H1 (cell line): ENCODE measurements around the gene NXT1. TPM values are rescaled to one million over a fixed set of nuclear protein-coding genes. Genes with fewer than 3 reads are reported as not detected.

Source experiments
- BCL11A ChIP-seq, 2 experiments: IDR thresholded peaks; one replicate each; pipeline ENCODE4 v1.6.1; 2011; ENCODE audit warnings: low read depth in 2 of 2, low read length in 2 of 2, mild to moderate bottlenecking in 2 of 2
- CHD1 ChIP-seq: IDR thresholded peaks from 2 replicates; pipeline ENCODE4 v1.6.1; 2012; ENCODE audit warnings: low read depth, low read length, improper control_type of control experiment
- GABPA ChIP-seq: IDR thresholded peaks from 2 replicates; pipeline ENCODE4 v1.6.1; 2011; ENCODE audit warnings: mild to moderate bottlenecking, low read length, moderate library complexity, borderline replicate concordance; ENCODE audit not compliant: insufficient read depth
- KDM4A ChIP-seq: IDR thresholded peaks from one replicate; pipeline ENCODE4 v1.7.1; 2012; ENCODE audit warnings: low read depth, mild to moderate bottlenecking, moderate library complexity, low read length, inconsistent platforms; ENCODE audit not compliant: severe bottlenecking
- POLR2AphosphoS5 ChIP-seq: IDR thresholded peaks from 2 replicates; pipeline ENCODE4 v1.6.1; 2011; ENCODE audit warnings: low read depth, low read length
- SP2 ChIP-seq: IDR thresholded peaks from 2 replicates; pipeline ENCODE4 v1.6.1; 2012; ENCODE audit warnings: mild to moderate bottlenecking, low read length, inconsistent platforms
- SRF ChIP-seq: IDR thresholded peaks from 2 replicates; pipeline ENCODE4 v1.6.1; 2011; ENCODE audit warnings: mild to moderate bottlenecking, low read depth, low read length, moderate library complexity
- SUZ12 ChIP-seq: fragments of 200-600 bp; sonication (generic); IDR thresholded peaks from 2 replicates; pipeline ENCODE4 v1.6.1; 2012; ENCODE audit warnings: mild to moderate bottlenecking, inconsistent platforms, low read length, moderate library complexity, mixed read lengths
- TAF1 ChIP-seq: IDR thresholded peaks from 2 replicates; pipeline ENCODE4 v1.6.1; 2011; ENCODE audit warnings: mild to moderate bottlenecking, low read depth, low read length
- YY1 ChIP-seq: IDR thresholded peaks from 2 replicates; pipeline ENCODE4 v1.6.1; 2011; ENCODE audit warnings: low read depth, mild to moderate bottlenecking, low read length
- polyA plus RNA-seq, 7 experiments: library from polyadenylated mRNA; depleted of rRNA in 3 of 7; stranded (reverse) in 5 of 7; unstranded in 2 of 7; fragments of >200 nt in 5 of 7; fragments of 200-250 nt in 2 of 7; gene quantifications; 1 replicate in 5 of 7; 2 replicates in 1 of 7; 4 replicates in 1 of 7; pipeline versions ENCODE4 v1.2.1 to v1.2.3, GENCODE V29; 2011 to 2013; ENCODE audit warnings: missing spikeins in 2 of 7, mixed read lengths in 2 of 7
- total RNA-seq: library from RNA; stranded (reverse); fragmentation: NEBNext Ultra II Directional; extraction: Animal tissue kit (Norgen Biotek cat#: 25700); gene quantifications from 2 replicates; pipeline ENCODE4 v1.2.1, GENCODE V29; 2021
- TF ChIP-seq, protein P1 (sequence below): fragments of 300-600 bp; sonication (generic); IDR thresholded peaks from 2 replicates; pipeline ENCODE4 v1.7.1; 2012; ENCODE audit warnings: low read length, moderate library complexity, mild to moderate bottlenecking, inconsistent platforms; ENCODE audit not compliant: insufficient replicate concordance
- TF ChIP-seq, protein P2 (sequence below): IDR thresholded peaks from 2 replicates; pipeline ENCODE4 v1.6.1; 2011; ENCODE audit warnings: low read depth, mild to moderate bottlenecking, low read length; ENCODE audit not compliant: insufficient read depth

NXT1 gene
- total and polyA plus RNA-seq, 2 of the 8 experiments (the other 6 are each of a cell fraction or from before 2014, with no cell fraction given): 23.1 to 26.5 TPM

DNA sequence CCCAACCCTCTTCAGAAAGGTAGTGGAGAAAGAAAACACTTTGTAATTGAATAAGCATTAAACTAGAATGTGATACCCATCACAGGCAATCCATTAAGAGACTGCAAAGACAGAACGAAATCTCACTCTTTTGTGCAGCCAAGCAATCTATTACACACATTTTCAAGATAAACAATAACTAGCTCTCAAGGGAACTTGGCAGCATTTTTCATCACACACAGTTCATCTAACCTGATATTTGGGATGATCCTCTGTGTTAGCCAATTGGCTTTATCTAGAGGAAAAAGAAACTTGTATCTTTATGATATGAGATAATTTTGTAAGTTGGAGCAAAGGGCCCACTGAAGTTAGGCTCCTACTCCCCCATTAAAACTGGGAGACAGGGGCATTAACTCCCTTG, 9.9 kb downstream of the NXT1 start (continued):
- TF ChIP-seq, protein P1, sequence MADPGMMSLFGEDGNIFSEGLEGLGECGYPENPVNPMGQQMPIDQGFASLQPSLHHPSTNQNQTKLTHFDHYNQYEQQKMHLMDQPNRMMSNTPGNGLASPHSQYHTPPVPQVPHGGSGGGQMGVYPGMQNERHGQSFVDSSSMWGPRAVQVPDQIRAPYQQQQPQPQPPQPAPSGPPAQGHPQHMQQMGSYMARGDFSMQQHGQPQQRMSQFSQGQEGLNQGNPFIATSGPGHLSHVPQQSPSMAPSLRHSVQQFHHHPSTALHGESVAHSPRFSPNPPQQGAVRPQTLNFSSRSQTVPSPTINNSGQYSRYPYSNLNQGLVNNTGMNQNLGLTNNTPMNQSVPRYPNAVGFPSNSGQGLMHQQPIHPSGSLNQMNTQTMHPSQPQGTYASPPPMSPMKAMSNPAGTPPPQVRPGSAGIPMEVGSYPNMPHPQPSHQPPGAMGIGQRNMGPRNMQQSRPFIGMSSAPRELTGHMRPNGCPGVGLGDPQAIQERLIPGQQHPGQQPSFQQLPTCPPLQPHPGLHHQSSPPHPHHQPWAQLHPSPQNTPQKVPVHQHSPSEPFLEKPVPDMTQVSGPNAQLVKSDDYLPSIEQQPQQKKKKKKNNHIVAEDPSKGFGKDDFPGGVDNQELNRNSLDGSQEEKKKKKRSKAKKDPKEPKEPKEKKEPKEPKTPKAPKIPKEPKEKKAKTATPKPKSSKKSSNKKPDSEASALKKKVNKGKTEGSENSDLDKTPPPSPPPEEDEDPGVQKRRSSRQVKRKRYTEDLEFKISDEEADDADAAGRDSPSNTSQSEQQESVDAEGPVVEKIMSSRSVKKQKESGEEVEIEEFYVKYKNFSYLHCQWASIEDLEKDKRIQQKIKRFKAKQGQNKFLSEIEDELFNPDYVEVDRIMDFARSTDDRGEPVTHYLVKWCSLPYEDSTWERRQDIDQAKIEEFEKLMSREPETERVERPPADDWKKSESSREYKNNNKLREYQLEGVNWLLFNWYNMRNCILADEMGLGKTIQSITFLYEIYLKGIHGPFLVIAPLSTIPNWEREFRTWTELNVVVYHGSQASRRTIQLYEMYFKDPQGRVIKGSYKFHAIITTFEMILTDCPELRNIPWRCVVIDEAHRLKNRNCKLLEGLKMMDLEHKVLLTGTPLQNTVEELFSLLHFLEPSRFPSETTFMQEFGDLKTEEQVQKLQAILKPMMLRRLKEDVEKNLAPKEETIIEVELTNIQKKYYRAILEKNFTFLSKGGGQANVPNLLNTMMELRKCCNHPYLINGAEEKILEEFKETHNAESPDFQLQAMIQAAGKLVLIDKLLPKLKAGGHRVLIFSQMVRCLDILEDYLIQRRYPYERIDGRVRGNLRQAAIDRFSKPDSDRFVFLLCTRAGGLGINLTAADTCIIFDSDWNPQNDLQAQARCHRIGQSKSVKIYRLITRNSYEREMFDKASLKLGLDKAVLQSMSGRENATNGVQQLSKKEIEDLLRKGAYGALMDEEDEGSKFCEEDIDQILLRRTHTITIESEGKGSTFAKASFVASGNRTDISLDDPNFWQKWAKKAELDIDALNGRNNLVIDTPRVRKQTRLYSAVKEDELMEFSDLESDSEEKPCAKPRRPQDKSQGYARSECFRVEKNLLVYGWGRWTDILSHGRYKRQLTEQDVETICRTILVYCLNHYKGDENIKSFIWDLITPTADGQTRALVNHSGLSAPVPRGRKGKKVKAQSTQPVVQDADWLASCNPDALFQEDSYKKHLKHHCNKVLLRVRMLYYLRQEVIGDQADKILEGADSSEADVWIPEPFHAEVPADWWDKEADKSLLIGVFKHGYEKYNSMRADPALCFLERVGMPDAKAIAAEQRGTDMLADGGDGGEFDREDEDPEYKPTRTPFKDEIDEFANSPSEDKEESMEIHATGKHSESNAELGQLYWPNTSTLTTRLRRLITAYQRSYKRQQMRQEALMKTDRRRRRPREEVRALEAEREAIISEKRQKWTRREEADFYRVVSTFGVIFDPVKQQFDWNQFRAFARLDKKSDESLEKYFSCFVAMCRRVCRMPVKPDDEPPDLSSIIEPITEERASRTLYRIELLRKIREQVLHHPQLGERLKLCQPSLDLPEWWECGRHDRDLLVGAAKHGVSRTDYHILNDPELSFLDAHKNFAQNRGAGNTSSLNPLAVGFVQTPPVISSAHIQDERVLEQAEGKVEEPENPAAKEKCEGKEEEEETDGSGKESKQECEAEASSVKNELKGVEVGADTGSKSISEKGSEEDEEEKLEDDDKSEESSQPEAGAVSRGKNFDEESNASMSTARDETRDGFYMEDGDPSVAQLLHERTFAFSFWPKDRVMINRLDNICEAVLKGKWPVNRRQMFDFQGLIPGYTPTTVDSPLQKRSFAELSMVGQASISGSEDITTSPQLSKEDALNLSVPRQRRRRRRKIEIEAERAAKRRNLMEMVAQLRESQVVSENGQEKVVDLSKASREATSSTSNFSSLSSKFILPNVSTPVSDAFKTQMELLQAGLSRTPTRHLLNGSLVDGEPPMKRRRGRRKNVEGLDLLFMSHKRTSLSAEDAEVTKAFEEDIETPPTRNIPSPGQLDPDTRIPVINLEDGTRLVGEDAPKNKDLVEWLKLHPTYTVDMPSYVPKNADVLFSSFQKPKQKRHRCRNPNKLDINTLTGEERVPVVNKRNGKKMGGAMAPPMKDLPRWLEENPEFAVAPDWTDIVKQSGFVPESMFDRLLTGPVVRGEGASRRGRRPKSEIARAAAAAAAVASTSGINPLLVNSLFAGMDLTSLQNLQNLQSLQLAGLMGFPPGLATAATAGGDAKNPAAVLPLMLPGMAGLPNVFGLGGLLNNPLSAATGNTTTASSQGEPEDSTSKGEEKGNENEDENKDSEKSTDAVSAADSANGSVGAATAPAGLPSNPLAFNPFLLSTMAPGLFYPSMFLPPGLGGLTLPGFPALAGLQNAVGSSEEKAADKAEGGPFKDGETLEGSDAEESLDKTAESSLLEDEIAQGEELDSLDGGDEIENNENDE: no peak
- TF ChIP-seq SRF: no peak
- TF ChIP-seq SUZ12: no peak
- no peak for TF ChIP-seq GABPA
- no peak for TF ChIP-seq CHD1
- TF ChIP-seq BCL11A (IDR thresholded peaks at IDR 0.05; ENCODE audit: low read depth in 2 of 2, low read length in 2 of 2): no peak
- TF ChIP-seq, protein P2, sequence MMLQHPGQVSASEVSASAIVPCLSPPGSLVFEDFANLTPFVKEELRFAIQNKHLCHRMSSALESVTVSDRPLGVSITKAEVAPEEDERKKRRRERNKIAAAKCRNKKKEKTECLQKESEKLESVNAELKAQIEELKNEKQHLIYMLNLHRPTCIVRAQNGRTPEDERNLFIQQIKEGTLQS: no peak
- no peak for TF ChIP-seq SP2
- no peak for TF ChIP-seq YY1
- TF ChIP-seq TAF1: no peak
- TF ChIP-seq KDM4A: no peak
- no peak for TF ChIP-seq POLR2AphosphoS5
- TF ChIP-seq, all 59 proteins: peak for 0
